Ovary (tissue), 9 donors: ENCODE measurements around the gene NUDCD3. TPM values are rescaled to one million over a fixed set of nuclear protein-coding genes. Genes with fewer than 3 reads are reported as not detected.

ENCODE experiments used
- DNase-seq, 5 donors: peaks; one replicate each; pipeline ENCODE4 v3.0.0-alpha.2; 2019 to 2020
- H3K27ac ChIP-seq, 2 donors: fragments of 200-600 bp; one replicate each; pipeline versions ENCODE4 v1.5.1 to v1.8.0; 2019 to 2022
- H3K27me3 ChIP-seq: fragments of 200-600 bp; one replicate; pipeline ENCODE4 v1.8.0; 2022
- H3K36me3 ChIP-seq: fragments of 200-600 bp; sonication (generic); one replicate; pipeline ENCODE4 v1.5.1; 2019
- H3K4me1 ChIP-seq: one replicate; pipeline ENCODE4 v1.8.1; 2013; ENCODE audit warnings: mild to moderate bottlenecking, moderate library complexity; ENCODE audit not compliant: insufficient read depth
- H3K4me3 ChIP-seq: fragments of 200-600 bp; sonication (generic); one replicate; pipeline ENCODE4 v1.5.1; 2017
- H3K9me3 ChIP-seq, 2 donors: fragments of 200-600 bp in 1 of 2; sonication (generic) in 1 of 2; one replicate each; pipeline versions ENCODE4 v1.5.1 to v1.8.1; 2013 to 2019; ENCODE audit warnings: mild to moderate bottlenecking in 1 of 2, moderate library complexity in 1 of 2
- CTCF ChIP-seq, 3 donors: fragments of 450-650 bp in 2 of 3; fragments of 200-600 bp in 1 of 3; IDR thresholded peaks; one replicate each; pipeline versions ENCODE4 v1.5.1 to v1.8.0; 2016 to 2022; ENCODE audit warnings: antibody characterized with exemption in 3 of 3, mild to moderate bottlenecking in 1 of 3
- EP300 ChIP-seq: sonication (generic); formaldehyde crosslinking; IDR thresholded peaks from one replicate; pipeline ENCODE4 v1.6.1; 2017; ENCODE audit warnings: antibody characterized with exemption
- POLR2A ChIP-seq: fragments of 450-650 bp; IDR thresholded peaks from one replicate; pipeline ENCODE4 v1.6.1; 2017; ENCODE audit warnings: antibody characterized with exemption, mild to moderate bottlenecking, moderate library complexity
- WGBS, 3 donors: extraction: QIAGEN DNeasy Blood & Tissue Kit in 1 of 3; methylation state at CpG; one replicate each; pipeline versions ENCODE4 v1.1.5 to v1.1.7; 2013 to 2017; 5-methylcytosine and 5-hydroxymethylcytosine counted together
- intact Hi-C, 4 donors: fragments of 100-400 bp; cut with DNase I; formaldehyde crosslinking; loops; one replicate each; pipeline versions ENCODE4 v1.11.0 to v1.15.1; 2022 to 2023
- polyA plus RNA-seq, 2 donors: library from polyadenylated mRNA; stranded (reverse); fragments of 200-250 nt in 1 of 2; fragments of 350-450 nt in 1 of 2; fragmentation: Illumina TruSeq in 1 of 2; extraction: RNeasy Lipid Tissue Mini Kit (QIAGEN cat#74804) in 1 of 2; gene quantifications; one replicate each; pipeline ENCODE4 v1.2.3, GENCODE V29; 2013 to 2014
- total RNA-seq, 7 donors: library from RNA; depleted of rRNA in 2 of 7; stranded (reverse); fragments of >200 nt in 2 of 7; fragmentation: NEBNext Ultra II Directional in 3 of 7; extraction: Animal tissue kit (Norgen Biotek cat#: 25700) in 3 of 7; gene quantifications; one replicate each; pipeline versions ENCODE4 v1.1.0 to v1.2.4, GENCODE V29; 2016 to 2023
- donor health status: DM: no; HTN: no; CAD: no; lungs with moderate emphysema.
- donor health status: DM: no; HTN: no; CAD: no.
- donor health status: Bipolar disorder and iron deficiency.
- donor health status: DM: yes; HTN: yes; CAD: no.
- donor health status: DM: no; HTN: no; CAD: no.
- donor health status: DM: yes; HTN: yes; CAD: no.

NUDCD3 gene
- total and polyA plus RNA-seq, 9 donors, result 32.1 to 117 (median 102) TPM

GRCh38 chr7:44505595-44505994 is 15.1 kb upstream of the NUDCD3 start:
- Histone ChIP-seq H3K9me3 (peaks cover 0 to 3% of the 10 kb centered on the region in 2 donors), H3K27me3 (no peaks in the 10 kb centered on the region), H3K27ac (no peak overlapping the region), H3K4me3 (no peak overlapping the region), H3K36me3 (no peaks in the 10 kb centered on the region), H3K4me1 (no peaks in the 10 kb centered on the region)
- intact Hi-C loops, result no loop called here
- WGBS, 3 donors, result 63 to 77% (median 69%) methylated on average over 3 of the region's 3 CpGs
- TF ChIP-seq POLR2A (no peak), EP300 (no peak), CTCF (IDR thresholded peaks at IDR 0.05) (no peak)
- DNase-seq, result no peak

GRCh38 chr7:44498230-44498954 is 7.9 kb upstream of the NUDCD3 start:
- Histone ChIP-seq H3K27me3 (no peaks in the 10 kb centered on the region), H3K4me3 (no peak overlapping the region), H3K4me1 (no peaks in the 10 kb centered on the region), H3K36me3 (no peaks in the 10 kb centered on the region), H3K9me3 (no peaks in the 10 kb centered on the region), H3K27ac (no peak overlapping the region)
- 43 to 57% (median 50%) methylated on average over 4 of the region's 4 CpGs for WGBS, 3 donors
- intact Hi-C loops, result loop anchor here in 1 of 4 donors (10.0 kb wide), 1 partner anchor 346 kb away; the partner anchor contains the start of gene H2AZ2
- no peak for TF ChIP-seq CTCF (IDR thresholded peaks at IDR 0.05)
- no peak for TF ChIP-seq EP300
- TF ChIP-seq POLR2A, result no peak
- DNase-seq, result no peak

- Histone ChIP-seq H3K9me3 (no peaks in the 10 kb centered on the region), H3K4me1 (no peaks in the 10 kb centered on the region), H3K27me3 (no peaks in the 10 kb centered on the region), H3K4me3 (no peak overlapping the region), H3K27ac (no peak overlapping the region), H3K36me3 (no peaks in the 10 kb centered on the region)
- no peak for TF ChIP-seq POLR2A
- TF ChIP-seq CTCF (IDR thresholded peaks at IDR 0.05), result no peak
- intact Hi-C loops, result loop anchor here in 1 of 4 donors (10.0 kb wide), 1 partner anchor 347 kb away; the partner anchor contains the start of gene H2AZ2
- DNase-seq, result no peak
- WGBS, 3 donors, result 88 to 91% (median 90%) methylated on average over 5 of the region's 5 CpGs
Observed at GRCh38 chr7:44497155-44498027, 6.9 kb upstream of the NUDCD3 start.

- Histone ChIP-seq H3K4me3 (no peak overlapping the region), H3K27ac (no peak overlapping the region), H3K27me3 (no peaks in the 10 kb centered on the region), H3K36me3 (no peaks in the 10 kb centered on the region), H3K4me1 (no peaks in the 10 kb centered on the region), H3K9me3 (no peaks in the 10 kb centered on the region)
- DNase-seq, result no peak
- TF ChIP-seq CTCF (IDR thresholded peaks at IDR 0.05) (no peak), POLR2A (no peak), EP300 (no peak)
- WGBS, 3 donors, result 77 to 92% (median 80%) methylated on average over 1 of the region's 1 CpG
- intact Hi-C loops, result loop anchor here in 1 of 4 donors (10.0 kb wide), 1 partner anchor 348 kb away; the partner anchor contains the start of gene H2AZ2
Observed at GRCh38 chr7:44496385-44496784, 5.9 kb upstream of the NUDCD3 start.
